Measurements from ENCODE around the gene KYNU. TPM values are rescaled to one million over a fixed set of nuclear protein-coding genes. Genes with fewer than 3 reads are reported as not detected.

KYNU gene
- total RNA-seq, 5 donors from 2014 or later (not counting 1 experiment from before 2014, with no cell fraction given), result 0.30 to 1.8 (median 0.77) TPM; not detected in 1

- Mint-ChIP-seq H3K4me3 (no peak overlapping the region), H3K4me1 (no peaks in the 10 kb centered on the region), H3K27me3 (peaks cover 2 to 9% of the 10 kb centered on the region in 2 donors), H3K36me3 (no peaks in the 10 kb centered on the region), H3K9me3 (no peaks in the 10 kb centered on the region), H3K27ac (no peak overlapping the region)
- CTCF ChIA-PET, result interaction anchor here (0.6 to 3.2 kb wide), 7 partner anchors 8 to 280 kb away, joined by 3 to 14 read pairs (median 3); no protein-coding TSS in a partner anchor
- Histone ChIP-seq H3K27ac (ENCODE audit: low read length) (no peak overlapping the region), H3K4me1 (ENCODE audit: control insufficient read depth in 1 of 2, extremely low read depth in 1 of 2, insufficient read depth in 2 of 2, low read length in 2 of 2) (no peaks in the 10 kb centered on the region), H3K9me3 (no peaks in the 10 kb centered on the region), H3K36me3 (ENCODE audit: control insufficient read depth in 2 of 2, extremely low read depth in 1 of 2, insufficient read depth in 1 of 2, low read length in 1 of 2) (no peaks in the 10 kb centered on the region), H3K27me3 (replicated peaks in 1 of 2; ENCODE audit: control insufficient read depth in 2 of 2, extremely low read depth in 1 of 2, insufficient read depth in 2 of 2, low read length in 1 of 2) (no peaks in the 10 kb centered on the region), H3K4me3 (ENCODE audit: control insufficient read depth in 1 of 2, extremely low read depth in 1 of 2, low read length in 1 of 2) (no peak overlapping the region)
- peak in 1 of 35 experiments; percentile 8 for DNase-seq
- no peak for ATAC-seq (replicated peaks in 1 of 4)
- POLR2A ChIA-PET, result no interaction called here
Measured at GRCh38 chr2:142980246-142981068, 103.0 kb downstream of the KYNU start.

- no peak for DNase-seq
- peaks cover 2 to 9% of the 10 kb centered on the region in 2 donors for H3K27me3 Mint-ChIP-seq
- no peak overlapping the region for H3K27ac Mint-ChIP-seq
- 0% methylated on average over 1 of the region's 1 CpG for WGBS (ENCODE audit: insufficient coverage)
- H3K36me3 ChIP-seq (ENCODE audit: control insufficient read depth in 2 of 2, extremely low read depth in 1 of 2, insufficient read depth in 1 of 2, low read length in 1 of 2), result no peaks in the 10 kb centered on the region
- ATAC-seq (replicated peaks in 1 of 4), result no peak
- no peaks in the 10 kb centered on the region for H3K9me3 ChIP-seq
- no peaks in the 10 kb centered on the region for H3K4me1 ChIP-seq (ENCODE audit: control insufficient read depth in 1 of 2, extremely low read depth in 1 of 2, insufficient read depth in 2 of 2, low read length in 2 of 2)
- no peak overlapping the region for H3K4me3 Mint-ChIP-seq
- H3K4me1 Mint-ChIP-seq, result no peaks in the 10 kb centered on the region
- no peaks in the 10 kb centered on the region for H3K36me3 Mint-ChIP-seq
- ChIA-PET CTCF (interaction anchor here (0.6 to 3.2 kb wide), 3 partner anchors 9 to 280 kb away, joined by 3 to 14 read pairs (median 7); no protein-coding TSS in a partner anchor), POLR2A (no interaction called here)
- H3K9me3 Mint-ChIP-seq, result no peaks in the 10 kb centered on the region
- no peak overlapping the region for H3K4me3 ChIP-seq (ENCODE audit: control insufficient read depth in 1 of 2, extremely low read depth in 1 of 2, low read length in 1 of 2)
- H3K27ac ChIP-seq (ENCODE audit: low read length), result no peak overlapping the region
- no peaks in the 10 kb centered on the region for H3K27me3 ChIP-seq (replicated peaks in 1 of 2; ENCODE audit: control insufficient read depth in 2 of 2, extremely low read depth in 1 of 2, insufficient read depth in 2 of 2, low read length in 1 of 2)
Measured at GRCh38 chr2:142981069-142981378, 103.6 kb downstream of the KYNU start.

GRCh38 chr2:142981756-142982155, 104.3 kb downstream of the KYNU start:
- no peak overlapping the region for H3K4me3 ChIP-seq (ENCODE audit: control insufficient read depth in 1 of 2, extremely low read depth in 1 of 2, low read length in 1 of 2)
- H3K27ac ChIP-seq (ENCODE audit: low read length), result no peak overlapping the region
- no peaks in the 10 kb centered on the region for H3K36me3 ChIP-seq (ENCODE audit: control insufficient read depth in 2 of 2, extremely low read depth in 1 of 2, insufficient read depth in 1 of 2, low read length in 1 of 2)
- Mint-ChIP-seq H3K4me1 (no peaks in the 10 kb centered on the region), H3K36me3 (no peaks in the 10 kb centered on the region), H3K4me3 (no peak overlapping the region), H3K27me3 (peaks cover 2 to 9% of the 10 kb centered on the region in 2 donors), H3K27ac (no peak overlapping the region), H3K9me3 (no peaks in the 10 kb centered on the region)
- ChIA-PET POLR2A (no interaction called here), CTCF (interaction anchor here in 1 of 2 donors (2.2 kb wide), 1 partner anchor 10 kb away, joined by 7 read pairs; no protein-coding TSS in a partner anchor)
- ATAC-seq (replicated peaks in 1 of 4) (no peak), DNase-seq (no peak)
- H3K9me3 ChIP-seq, result no peaks in the 10 kb centered on the region
- WGBS (ENCODE audit: insufficient coverage), result no CpG with 5 or more reads among the region's 3 CpGs
- no peaks in the 10 kb centered on the region for H3K27me3 ChIP-seq (replicated peaks in 1 of 2; ENCODE audit: control insufficient read depth in 2 of 2, extremely low read depth in 1 of 2, insufficient read depth in 2 of 2, low read length in 1 of 2)
- no peaks in the 10 kb centered on the region for H3K4me1 ChIP-seq (ENCODE audit: control insufficient read depth in 1 of 2, extremely low read depth in 1 of 2, insufficient read depth in 2 of 2, low read length in 2 of 2)

- Histone ChIP-seq H3K9me3 (no peaks in the 10 kb centered on the region), H3K27me3 (replicated peaks in 1 of 2; ENCODE audit: control insufficient read depth in 2 of 2, extremely low read depth in 1 of 2, insufficient read depth in 2 of 2, low read length in 1 of 2) (no peaks in the 10 kb centered on the region), H3K4me1 (ENCODE audit: control insufficient read depth in 1 of 2, extremely low read depth in 1 of 2, insufficient read depth in 2 of 2, low read length in 2 of 2) (no peaks in the 10 kb centered on the region), H3K36me3 (ENCODE audit: control insufficient read depth in 2 of 2, extremely low read depth in 1 of 2, insufficient read depth in 1 of 2, low read length in 1 of 2) (no peaks in the 10 kb centered on the region), H3K27ac (ENCODE audit: low read length) (no peak overlapping the region), H3K4me3 (ENCODE audit: control insufficient read depth in 1 of 2, extremely low read depth in 1 of 2, low read length in 1 of 2) (no peak overlapping the region)
- Mint-ChIP-seq H3K4me1 (no peaks in the 10 kb centered on the region), H3K4me3 (no peak overlapping the region), H3K9me3 (no peaks in the 10 kb centered on the region), H3K36me3 (no peaks in the 10 kb centered on the region), H3K27ac (no peak overlapping the region), H3K27me3 (peaks cover 2 to 9% of the 10 kb centered on the region in 2 donors)
- ChIA-PET CTCF (no interaction called here), POLR2A (no interaction called here)
- ATAC-seq (replicated peaks in 1 of 4) (no peak), DNase-seq (no peak)
- WGBS (ENCODE audit: insufficient coverage), result no CpG with 5 or more reads among the region's 1 CpG
Measured at GRCh38 chr2:142983174-142983573, 105.7 kb downstream of the KYNU start.

- 100% methylated on average over 2 of the region's 2 CpGs for WGBS (ENCODE audit: insufficient coverage)
- Mint-ChIP-seq H3K9me3 (no peaks in the 10 kb centered on the region), H3K4me1 (peaks cover 0 to 3% (median 2%) of the 10 kb centered on the region in 3 donors), H3K27me3 (peaks cover 2 to 9% of the 10 kb centered on the region in 2 donors), H3K4me3 (no peak overlapping the region), H3K36me3 (no peaks in the 10 kb centered on the region), H3K27ac (no peak overlapping the region)
- Histone ChIP-seq H3K27me3 (replicated peaks in 1 of 2; ENCODE audit: control insufficient read depth in 2 of 2, extremely low read depth in 1 of 2, insufficient read depth in 2 of 2, low read length in 1 of 2) (no peaks in the 10 kb centered on the region), H3K36me3 (ENCODE audit: control insufficient read depth in 2 of 2, extremely low read depth in 1 of 2, insufficient read depth in 1 of 2, low read length in 1 of 2) (no peaks in the 10 kb centered on the region), H3K27ac (ENCODE audit: low read length) (no peak overlapping the region), H3K4me3 (ENCODE audit: control insufficient read depth in 1 of 2, extremely low read depth in 1 of 2, low read length in 1 of 2) (no peak overlapping the region), H3K9me3 (no peaks in the 10 kb centered on the region), H3K4me1 (ENCODE audit: control insufficient read depth in 1 of 2, extremely low read depth in 1 of 2, insufficient read depth in 2 of 2, low read length in 2 of 2) (no peaks in the 10 kb centered on the region)
- ATAC-seq (replicated peaks in 1 of 4) (no peak), DNase-seq (no peak)
- POLR2A ChIA-PET, result no interaction called here
- CTCF ChIA-PET, result interaction anchor here (1.0 to 1.1 kb wide), 2 partner anchors 10 to 11 kb away, joined by 3 to 5 read pairs; no protein-coding TSS in a partner anchor
Measured at GRCh38 chr2:142984657-142985056, 107.2 kb downstream of the KYNU start.

- Histone ChIP-seq H3K27me3 (replicated peaks in 1 of 2; ENCODE audit: control insufficient read depth in 2 of 2, extremely low read depth in 1 of 2, insufficient read depth in 2 of 2, low read length in 1 of 2) (no peaks in the 10 kb centered on the region), H3K9me3 (no peaks in the 10 kb centered on the region), H3K4me3 (ENCODE audit: control insufficient read depth in 1 of 2, extremely low read depth in 1 of 2, low read length in 1 of 2) (no peak overlapping the region), H3K4me1 (ENCODE audit: control insufficient read depth in 1 of 2, extremely low read depth in 1 of 2, insufficient read depth in 2 of 2, low read length in 2 of 2) (no peaks in the 10 kb centered on the region), H3K36me3 (ENCODE audit: control insufficient read depth in 2 of 2, extremely low read depth in 1 of 2, insufficient read depth in 1 of 2, low read length in 1 of 2) (no peaks in the 10 kb centered on the region), H3K27ac (ENCODE audit: low read length) (no peak overlapping the region)
- no peak overlapping the region for H3K4me3 Mint-ChIP-seq
- peaks cover 2 to 13% of the 10 kb centered on the region in 2 donors for H3K27me3 Mint-ChIP-seq
- POLR2A ChIA-PET, result no interaction called here
- CTCF ChIA-PET, result interaction anchor here (1.4 to 4.1 kb wide), 3 partner anchors 8 to 12 kb away, joined by 5 to 16 read pairs (median 6); no protein-coding TSS in a partner anchor
- no CpG with 5 or more reads among the region's 2 CpGs for WGBS (ENCODE audit: insufficient coverage)
- H3K27ac Mint-ChIP-seq, result no peak overlapping the region
- DNase-seq, result no peak
- H3K36me3 Mint-ChIP-seq, result no peaks in the 10 kb centered on the region
- peaks cover 0 to 3% (median 2%) of the 10 kb centered on the region in 3 donors for H3K4me1 Mint-ChIP-seq
- H3K9me3 Mint-ChIP-seq, result no peaks in the 10 kb centered on the region
- no peak for ATAC-seq (replicated peaks in 1 of 4)
Measured at GRCh38 chr2:142987044-142987443, 109.6 kb downstream of the KYNU start.

All from T-cell (primary cell).